Measurements from ENCODE around the gene E2F4. TPM values are rescaled to one million over a fixed set of nuclear protein-coding genes. Genes with fewer than 3 reads are reported as not detected.
A peak's percentile ranks its signal among the peaks of the same experiment; 100 is the strongest.

The E2F4 gene
- total and polyA plus RNA-seq, 2 of the 8 experiments (the other 6 are each of a cell fraction or from before 2014, with no cell fraction given): 79.9 to 157 TPM

DNA sequence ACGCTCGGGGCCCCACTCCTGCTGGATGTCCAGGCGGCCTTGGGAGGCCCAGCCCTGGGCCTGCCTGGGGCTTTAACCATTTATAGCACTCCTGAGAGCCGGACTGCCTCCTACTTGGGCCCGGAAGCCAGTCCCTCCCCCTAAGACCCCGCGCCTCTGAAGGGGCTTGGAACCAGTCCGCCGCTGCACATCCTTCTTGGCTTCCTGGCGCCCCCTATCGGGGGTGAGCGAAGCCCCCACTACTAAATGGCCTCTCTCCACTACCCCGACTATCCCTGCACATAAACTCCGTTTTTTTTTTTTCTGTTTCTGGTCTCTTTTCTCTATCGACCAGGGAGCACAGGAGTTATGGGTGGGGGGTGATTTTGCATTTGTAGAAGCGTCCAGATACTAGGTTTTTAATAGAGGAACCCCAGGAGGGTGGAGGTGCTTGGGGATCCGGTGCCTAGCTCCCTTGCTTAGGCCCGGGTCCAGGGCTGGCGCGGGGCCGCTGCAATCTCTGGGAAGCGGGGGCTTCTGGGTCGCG lies 22.2 kb upstream of the E2F4 start:
- H4K91ac ChIP-seq (replicated peaks; ENCODE audit: insufficient read length, low read length): no peak overlapping the region
- no peak overlapping the region for H3K9ac ChIP-seq (replicated peaks in 1 of 4; ENCODE audit: extremely low read depth in 1 of 4, low read depth in 3 of 4, low read length in 3 of 4)
- H3K27me3 ChIP-seq (replicated peaks in 1 of 4; ENCODE audit: control insufficient read depth in 3 of 4, extremely low read depth in 1 of 4, insufficient read depth in 3 of 4, low read length in 3 of 4): peaks cover 77 to 97% (median 95%) of the 10 kb centered on the region in 4 experiments
- peaks cover 0 to 43% (median 33%) of the 10 kb centered on the region in 4 experiments; a peak in 6 of 7 replicates for H3K4me1 ChIP-seq (replicated peaks in 1 of 4; ENCODE audit: control insufficient read depth in 3 of 4, insufficient read depth in 4 of 4, low read length in 3 of 4)
- peak overlapping the region; percentile 70; the same call in 1 of the 2 replicates for H4K8ac ChIP-seq (ENCODE audit: extremely low read depth, insufficient read depth, low read length)
- H3K18ac ChIP-seq (ENCODE audit: extremely low read depth, low read length): peak overlapping the region; percentile 68
- H2BK15ac ChIP-seq (ENCODE audit: low read length): peak overlapping the region; percentile 81; the same call in 1 of the 2 replicates
- WGBS, 2 experiments (ENCODE audit: extremely low coverage in 1 of 2, insufficient coverage in 1 of 2, insufficient read length in 1 of 2, insufficient replicate concordance in 2 of 2, low coverage in 1 of 2, low lambda C conversion rate in 2 of 2, missing lambda C conversion rate in 1 of 2): 1% methylated on average over 24 of the region's 24 CpGs; no CpG with 5 or more reads in 1 of the 2 experiments
- no peak overlapping the region for H3K4ac ChIP-seq (replicated peaks; ENCODE audit: insufficient read length, low read depth, low read length)
- no peak overlapping the region for H3K23ac ChIP-seq (ENCODE audit: insufficient read length)
- no peak overlapping the region for H2BK120ac ChIP-seq (replicated peaks; ENCODE audit: low read depth, low read length)
- no peak overlapping the region for H2AK5ac ChIP-seq (ENCODE audit: low read depth, low read length)
- 0 out of 2 replicates have a peak overlapping the region, but pooled peaks have one; percentile 71 for H2BK12ac ChIP-seq (ENCODE audit: low read depth, low read length)
- H3K36me3 ChIP-seq (ENCODE audit: control insufficient read depth in 2 of 4, insufficient read depth in 4 of 4, low read length in 3 of 4): peaks cover 0 to 1% (median 0%) of the 10 kb centered on the region in 4 experiments; a peak in 1 of 8 replicates
- ChIA-PET POLR2A (ENCODE audit: partially characterized antibody) (interaction anchor here (0.7 to 2.7 kb wide), 6 partner anchors 9 to 793 kb away, joined by 3 to 11 read pairs (median 4); partner anchors contain the start of genes FBXL8 and TRADD), CTCF (ENCODE audit: partially characterized antibody) (interaction anchor here (0.7 to 19.3 kb wide), 27 partner anchors 8 to 257 kb away, joined by 3 to 291 read pairs (median 4); partner anchors contain the start of genes B3GNT9, CES3, ELMO3 and EXOC3L1)
- DNase-seq (ENCODE audit: low read depth in 1 of 2, low spot score in 2 of 2): peak in 1 of 2 experiments; percentile 95
- no peak overlapping the region for H2AFZ ChIP-seq (ENCODE audit: low read length)
- H3K79me1 ChIP-seq (ENCODE audit: low read depth, low read length): peaks cover 2% of the 10 kb centered on the region; the same call in 1 of the 2 replicates
- no peak for FAIRE-seq
- no peak overlapping the region for H4K5ac ChIP-seq (ENCODE audit: insufficient read length, low read depth, low read length)
- H3K4me3 ChIP-seq (ENCODE audit: extremely low read depth in 1 of 4, insufficient read depth in 2 of 4, low read depth in 3 of 4, low read length in 4 of 4): peak overlapping the region; percentile 17 to 65 (median 50)
- no peaks in the 10 kb centered on the region for H3K9me3 ChIP-seq (ENCODE audit: insufficient read depth in 2 of 2, low read depth in 1 of 2, low read length in 1 of 2)
- H3K23me2 ChIP-seq (ENCODE audit: low read depth, low read length): peaks cover 21% of the 10 kb centered on the region
- H3K27ac ChIP-seq (ENCODE audit: low read depth, low read length): no peak overlapping the region
- H2BK20ac ChIP-seq (ENCODE audit: low read length): no peak overlapping the region
- H4K20me1 ChIP-seq (replicated peaks in 1 of 2; ENCODE audit: control insufficient read depth in 1 of 2, insufficient read depth in 2 of 2, low read length in 2 of 2): peaks cover 2 to 18% of the 10 kb centered on the region in 2 experiments
- H3K4me2 ChIP-seq (ENCODE audit: insufficient read depth in 1 of 2, low read depth in 2 of 2, low read length in 2 of 2): peak overlapping the region; percentile 79 to 89
- H3K56ac ChIP-seq (replicated peaks; ENCODE audit: insufficient read length, low read depth, low read length): peak overlapping the region; percentile 34
- no peak overlapping the region for H2BK5ac ChIP-seq (ENCODE audit: low read depth, low read length)
- H3K79me2 ChIP-seq (ENCODE audit: control insufficient read depth in 1 of 2, insufficient read depth in 2 of 2, low read length in 2 of 2): no peaks in the 10 kb centered on the region
- H3K14ac ChIP-seq (ENCODE audit: insufficient read length): no peak overlapping the region
- peak; percentile 62 for TF ChIP-seq CTBP2 (IDR thresholded peaks at IDR 0.05; ENCODE audit: borderline replicate concordance, insufficient read depth, insufficient read length, low read length)
- TF ChIP-seq RAD21 (IDR thresholded peaks at IDR 0.05 in 1 of 2, conservative IDR thresholded peaks at IDR 0.05 in 1 of 2; ENCODE audit: low read depth in 2 of 2, low read length in 2 of 2): peak; percentile 55
